ENCODE results near the gene ITGB5. TPM values are rescaled to one million over a fixed set of nuclear protein-coding genes. Genes with fewer than 3 reads are reported as not detected.

ITGB5 gene
- total and polyA plus RNA-seq, 2 experiments from 2014 or later = 103 to 109 TPM

GRCh38 chr3:124926426-124927101 is 39.4 kb upstream of the ITGB5 start:
- Histone ChIP-seq H3K27me3 (no peaks in the 10 kb centered on the region), H3K9me2 (replicated peaks; ENCODE audit: insufficient read depth) (no peaks in the 10 kb centered on the region), H3K27ac (peak overlapping the region; percentile 53), H4K20me1 (ENCODE audit: insufficient read depth, poor library complexity, severe bottlenecking) (no peaks in the 10 kb centered on the region), H3K4me2 (no peak overlapping the region), H2AFZ (no peak overlapping the region), H3K4me3 (no peak overlapping the region), H3K79me2 (peaks cover 2% of the 10 kb centered on the region), H3K36me3 (replicated peaks; ENCODE audit: insufficient read depth, low read depth) (no peaks in the 10 kb centered on the region), H3K9me3 (ENCODE audit: low read depth) (no peaks in the 10 kb centered on the region), H3K4me1 (ENCODE audit: insufficient read depth) (no peaks in the 10 kb centered on the region)
- WGBS (ENCODE audit: low lambda C conversion rate, missing lambda C conversion rate) = 71% methylated on average over 4 of the region's 4 CpGs
- no peak for DNase-seq (ENCODE audit: low spot score)
- TF ChIP-seq EZH2phosphoT487 (IDR thresholded peaks at IDR 0.05; ENCODE audit: low read depth, severe bottlenecking, unreplicated experiment) (no peak), EZH2 (IDR thresholded peaks at IDR 0.05; ENCODE audit: borderline replicate concordance) (no peak), CTCF (IDR thresholded peaks at IDR 0.05; ENCODE audit: poor library complexity) (no peak)

- no peak overlapping the region for H3K4me2 ChIP-seq
- H2AFZ ChIP-seq = no peak overlapping the region
- no peaks in the 10 kb centered on the region for H3K9me3 ChIP-seq (ENCODE audit: low read depth)
- no peaks in the 10 kb centered on the region for H3K9me2 ChIP-seq (replicated peaks; ENCODE audit: insufficient read depth)
- WGBS (ENCODE audit: low lambda C conversion rate, missing lambda C conversion rate) = 78% methylated on average over 2 of the region's 2 CpGs
- no peaks in the 10 kb centered on the region for H4K20me1 ChIP-seq (ENCODE audit: insufficient read depth, poor library complexity, severe bottlenecking)
- no peaks in the 10 kb centered on the region for H3K36me3 ChIP-seq (replicated peaks; ENCODE audit: insufficient read depth, low read depth)
- H3K27ac ChIP-seq = no peak overlapping the region
- no peaks in the 10 kb centered on the region for H3K4me1 ChIP-seq (ENCODE audit: insufficient read depth)
- H3K27me3 ChIP-seq = no peaks in the 10 kb centered on the region
- TF ChIP-seq CTCF (IDR thresholded peaks at IDR 0.05; ENCODE audit: poor library complexity) (no peak), EZH2 (IDR thresholded peaks at IDR 0.05; ENCODE audit: borderline replicate concordance) (no peak), EZH2phosphoT487 (IDR thresholded peaks at IDR 0.05; ENCODE audit: low read depth, severe bottlenecking, unreplicated experiment) (no peak)
- no peaks in the 10 kb centered on the region for H3K79me2 ChIP-seq
- DNase-seq (ENCODE audit: low spot score) = no peak
- no peak overlapping the region for H3K4me3 ChIP-seq
These were observed 37.6 kb upstream of the ITGB5 start for GRCh38 chr3:124924741-124925140.

GRCh38 chr3:124923833-124924232 is 36.7 kb upstream of the ITGB5 start:
- Histone ChIP-seq H2AFZ (no peak overlapping the region), H3K4me2 (no peak overlapping the region), H3K4me1 (ENCODE audit: insufficient read depth) (no peaks in the 10 kb centered on the region), H4K20me1 (ENCODE audit: insufficient read depth, poor library complexity, severe bottlenecking) (no peaks in the 10 kb centered on the region), H3K4me3 (no peak overlapping the region), H3K27me3 (no peaks in the 10 kb centered on the region), H3K36me3 (replicated peaks; ENCODE audit: insufficient read depth, low read depth) (no peaks in the 10 kb centered on the region), H3K79me2 (no peaks in the 10 kb centered on the region), H3K9me3 (ENCODE audit: low read depth) (no peaks in the 10 kb centered on the region), H3K27ac (no peak overlapping the region), H3K9me2 (replicated peaks; ENCODE audit: insufficient read depth) (no peaks in the 10 kb centered on the region)
- TF ChIP-seq EZH2phosphoT487 (IDR thresholded peaks at IDR 0.05; ENCODE audit: low read depth, severe bottlenecking, unreplicated experiment) (no peak), EZH2 (IDR thresholded peaks at IDR 0.05; ENCODE audit: borderline replicate concordance) (no peak), CTCF (IDR thresholded peaks at IDR 0.05; ENCODE audit: poor library complexity) (no peak)
- no peak for DNase-seq (ENCODE audit: low spot score)

All from hepatocyte (in vitro differentiated cells).